Endometrium (tissue), 2 donors: ENCODE measurements around the gene BEND6.

Experiments used
- FAIRE-seq: peaks from 2 replicates; lab custom pipeline; 2012; peaks lifted over from hg19 to GRCh38; lab: Jason Lieb, UNC
- donor health status: control.
- donor health status: control.

Gene BEND6, protein sequence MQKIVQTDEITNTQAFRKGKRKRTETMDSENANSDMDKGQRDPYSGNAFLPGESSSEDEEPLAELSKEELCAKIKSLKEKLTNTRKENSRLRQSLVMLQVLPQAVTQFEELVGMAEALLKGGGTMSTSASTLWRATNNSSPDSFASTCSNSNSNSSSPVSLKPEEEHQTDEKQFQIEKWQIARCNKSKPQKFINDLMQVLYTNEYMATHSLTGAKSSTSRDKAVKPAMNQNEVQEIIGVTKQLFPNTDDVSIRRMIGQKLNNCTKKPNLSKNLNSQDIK

DNA sequence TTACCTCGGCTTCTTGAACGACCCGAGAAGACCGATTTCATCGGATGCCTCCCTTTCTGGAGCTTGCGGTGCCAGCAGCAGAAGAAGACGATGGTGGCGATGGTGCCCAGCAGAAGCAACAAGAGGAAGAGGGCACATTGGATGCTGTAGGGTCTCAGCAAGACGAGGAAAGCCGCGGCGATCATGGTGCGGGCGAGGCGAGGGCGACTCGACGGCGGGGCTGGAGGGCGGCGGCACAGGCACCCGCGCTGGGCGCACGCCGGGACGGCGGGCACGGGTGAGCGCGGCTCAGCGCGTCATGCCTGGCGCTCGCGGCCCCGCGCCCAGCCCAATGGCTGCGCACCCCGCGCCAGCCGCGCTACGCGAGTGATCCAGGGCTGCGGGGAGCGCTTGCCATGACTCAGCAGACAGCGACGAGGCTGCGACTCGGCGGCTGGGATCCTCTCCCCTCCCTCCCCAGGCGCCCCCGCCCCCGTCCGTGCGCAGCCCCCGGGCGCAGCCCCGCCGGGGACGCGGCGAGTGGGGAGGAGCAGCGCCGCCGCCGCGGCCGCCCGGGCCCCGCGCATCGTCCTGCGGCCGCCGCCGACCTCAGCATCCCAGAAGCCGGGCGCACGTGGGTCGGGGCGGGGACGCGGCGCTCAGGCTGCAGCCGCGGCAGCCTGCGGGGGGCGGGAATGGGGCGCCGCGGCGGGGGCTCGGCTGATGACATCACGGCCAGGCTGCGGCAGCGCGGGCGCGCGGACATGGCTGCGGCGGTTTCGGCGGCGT, at the start of gene BEND6:
BEND6 (plus strand) TSS at position 705 of the 768 bp plus-strand sequence. CDS start 26,704 bp downstream, outside the sequence.
- FAIRE-seq: no peak

DNA sequence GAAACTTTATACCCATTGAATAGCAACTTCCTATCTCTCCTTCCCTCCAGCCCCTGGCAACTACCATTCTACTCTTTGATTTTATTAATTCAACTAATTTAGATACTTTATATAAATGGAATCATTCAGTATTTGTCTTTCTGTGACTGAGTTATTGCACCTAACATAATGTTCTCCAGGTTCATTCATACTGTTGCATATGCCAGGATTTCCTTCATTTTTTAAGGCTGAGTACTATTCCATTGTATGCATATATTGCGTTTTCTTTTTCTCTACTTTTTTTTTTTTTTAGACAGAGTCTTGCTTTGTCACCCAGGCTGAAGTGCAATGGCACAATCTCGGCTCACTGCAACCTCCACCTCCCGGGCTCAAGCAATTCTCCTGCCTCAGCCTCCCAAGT, 49.5 kb upstream of the BEND6 start:
- no peak for FAIRE-seq

DNA sequence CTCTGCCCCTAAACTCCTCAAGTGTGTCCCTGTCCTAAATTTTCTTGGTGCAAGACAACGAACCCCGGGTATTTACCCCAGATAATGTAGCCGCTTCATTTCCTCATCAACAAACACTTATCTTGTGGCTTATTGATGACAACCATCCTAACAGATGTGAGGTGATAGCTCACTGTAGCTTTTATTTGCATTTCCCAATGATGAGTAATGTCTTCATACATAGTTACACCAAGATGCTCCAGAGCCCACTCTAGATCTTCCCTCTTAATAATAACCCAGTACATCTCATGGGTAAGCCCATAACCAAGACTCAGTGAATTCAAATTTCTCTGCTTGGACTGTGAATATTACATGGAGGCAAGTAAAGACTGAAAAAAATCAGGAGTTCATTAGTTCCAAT, 48.2 kb upstream of the BEND6 start:
- no peak for FAIRE-seq

DNA sequence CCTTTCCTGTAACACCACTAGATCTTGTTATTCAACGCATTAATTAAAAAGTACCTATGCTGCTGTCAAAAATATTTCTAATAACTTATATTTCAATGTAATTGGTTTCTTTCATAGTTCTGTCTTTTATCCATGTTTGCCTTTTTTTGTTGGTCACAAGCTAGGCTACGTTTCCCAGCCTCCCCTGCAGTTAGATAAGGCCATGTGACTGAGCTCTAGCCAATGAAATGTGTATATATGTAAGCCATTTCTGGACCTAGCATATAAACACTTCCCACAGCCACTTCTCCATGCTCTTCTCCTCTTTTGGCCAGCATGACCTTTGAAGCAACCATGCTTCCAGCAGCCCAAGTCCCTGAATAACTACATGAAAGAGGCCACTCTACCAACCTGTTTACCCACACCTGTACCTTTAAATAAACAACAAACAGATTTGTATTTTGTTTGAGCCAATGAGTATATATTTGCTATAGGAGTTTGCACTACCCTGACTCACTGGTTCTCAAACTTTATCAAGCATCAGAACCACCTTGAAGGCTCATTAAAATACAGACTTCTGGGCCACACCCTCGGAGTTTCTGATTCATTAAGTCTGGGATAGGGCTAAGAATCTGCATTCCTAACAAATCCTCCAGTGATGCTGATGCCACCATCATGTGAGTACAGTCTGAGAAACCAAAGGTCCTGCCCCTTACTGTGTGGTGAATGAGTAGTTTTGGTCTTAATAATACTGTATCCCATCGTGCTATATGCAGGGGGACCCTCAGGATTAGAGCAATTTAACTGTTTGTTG, 45.6 kb upstream of the BEND6 start:
- no peak for FAIRE-seq

DNA sequence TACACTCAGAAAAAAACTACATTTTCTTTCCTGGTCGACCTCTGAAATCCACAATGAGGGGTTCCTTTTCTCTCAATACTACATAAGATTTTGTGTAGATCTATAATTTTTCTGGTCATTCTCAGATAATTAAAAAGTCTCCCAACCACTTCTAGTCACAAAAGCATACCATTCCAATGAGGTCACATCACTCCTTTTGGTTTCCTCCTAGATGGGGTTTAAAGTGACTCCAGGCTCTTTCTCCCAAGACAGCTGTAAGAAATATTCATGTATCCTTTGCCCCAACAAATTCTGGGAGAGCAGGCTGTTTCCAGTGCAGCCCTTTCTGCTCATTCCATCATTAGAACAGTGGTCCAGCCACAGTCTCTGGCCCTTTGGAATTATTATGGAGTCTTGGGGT, 43.1 kb upstream of the BEND6 start:
- peak; percentile 18 for FAIRE-seq

DNA sequence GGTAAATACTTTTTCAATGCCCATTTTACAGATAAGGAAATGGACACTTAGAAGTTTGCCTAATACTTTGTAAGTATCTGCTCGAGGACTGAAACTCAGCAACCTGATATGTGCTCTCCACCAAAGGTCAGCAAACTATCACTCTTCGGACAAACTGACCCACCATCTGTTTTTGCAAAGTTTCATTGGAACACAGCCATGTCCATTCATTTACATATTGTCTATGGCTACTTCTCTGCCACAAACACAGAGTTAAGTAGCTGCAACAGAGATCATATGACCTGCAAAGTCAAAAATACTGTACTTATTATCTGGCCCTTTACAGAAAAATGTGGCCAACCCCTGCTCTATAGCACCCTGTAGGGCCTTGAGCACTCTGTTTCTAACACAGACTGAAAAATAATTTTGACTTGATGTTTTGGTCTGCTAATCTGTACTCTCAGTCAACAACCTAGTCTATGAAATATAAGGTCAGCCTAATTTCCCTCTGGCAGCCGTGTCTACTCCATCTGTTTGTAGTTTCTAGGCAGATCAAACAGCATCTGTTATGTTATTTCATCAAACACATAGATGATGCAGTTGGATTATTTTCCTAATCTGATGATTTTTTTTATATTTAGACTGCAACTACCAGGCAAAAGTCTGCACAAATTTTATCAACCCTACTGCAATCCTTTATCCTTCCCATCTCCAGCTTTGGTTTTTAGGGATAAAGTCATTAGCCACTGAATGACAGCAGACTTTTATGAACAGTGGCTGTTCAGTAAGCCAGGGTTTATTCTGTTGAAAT, 41.4 kb upstream of the BEND6 start:
- FAIRE-seq: no peak

DNA sequence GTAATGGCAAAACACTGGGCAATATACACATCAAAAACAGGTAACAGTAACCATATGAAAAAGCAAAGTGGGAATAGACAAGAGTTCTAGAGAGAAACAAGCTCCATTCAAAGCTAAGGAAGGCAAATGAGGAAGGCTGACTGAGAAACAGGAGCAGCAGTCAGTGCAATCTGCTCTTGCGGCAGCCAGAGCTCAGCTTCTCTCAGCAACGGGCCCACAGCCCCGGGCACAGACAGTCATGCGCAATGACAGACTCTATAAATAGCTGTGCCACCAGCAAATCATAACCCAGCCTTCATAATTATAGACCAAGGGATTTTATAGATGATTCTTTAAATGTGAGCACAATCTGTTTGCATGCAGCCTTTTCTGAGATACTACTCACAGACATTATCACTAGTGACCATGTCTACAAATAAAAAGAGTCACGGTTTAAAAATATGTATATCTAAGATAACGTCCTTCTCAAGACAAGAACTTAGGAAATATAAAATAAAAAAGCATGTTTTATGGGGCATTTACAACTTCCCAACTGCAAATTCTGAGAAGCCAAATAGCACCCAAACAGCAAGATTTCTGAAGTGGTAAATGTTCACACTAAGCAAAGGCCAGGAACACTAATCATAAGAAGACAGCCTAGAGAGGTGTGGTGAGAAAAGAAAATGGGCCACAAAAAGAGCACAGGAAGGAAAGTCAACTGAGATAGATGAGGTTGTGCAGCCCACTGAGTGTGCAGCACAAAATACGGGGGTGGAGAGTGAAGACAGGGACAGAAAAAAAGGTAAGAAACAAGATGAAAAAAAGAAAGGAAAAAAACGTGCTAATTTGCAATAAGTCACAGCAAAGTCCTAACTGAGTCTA, 39.9 kb upstream of the BEND6 start:
- FAIRE-seq: no peak

DNA sequence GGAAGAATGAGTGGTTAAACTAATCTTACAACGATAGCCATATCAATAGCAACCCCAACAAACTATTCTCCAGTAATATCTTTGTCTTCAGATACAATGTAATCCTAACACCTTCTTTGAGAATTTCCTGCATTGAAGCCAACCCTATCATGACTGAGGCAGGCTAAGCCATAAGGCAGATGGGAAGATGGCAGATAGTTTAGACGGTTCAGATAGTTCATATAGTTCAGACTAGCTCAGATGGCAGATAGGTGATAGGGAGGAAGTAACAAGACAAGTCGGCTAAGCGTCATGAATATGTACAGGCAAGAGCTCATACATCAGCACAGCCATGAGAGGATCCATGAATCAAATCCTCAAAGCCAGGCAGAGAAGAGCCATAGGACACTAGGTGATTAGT, 39.1 kb upstream of the BEND6 start:
- no peak for FAIRE-seq

DNA sequence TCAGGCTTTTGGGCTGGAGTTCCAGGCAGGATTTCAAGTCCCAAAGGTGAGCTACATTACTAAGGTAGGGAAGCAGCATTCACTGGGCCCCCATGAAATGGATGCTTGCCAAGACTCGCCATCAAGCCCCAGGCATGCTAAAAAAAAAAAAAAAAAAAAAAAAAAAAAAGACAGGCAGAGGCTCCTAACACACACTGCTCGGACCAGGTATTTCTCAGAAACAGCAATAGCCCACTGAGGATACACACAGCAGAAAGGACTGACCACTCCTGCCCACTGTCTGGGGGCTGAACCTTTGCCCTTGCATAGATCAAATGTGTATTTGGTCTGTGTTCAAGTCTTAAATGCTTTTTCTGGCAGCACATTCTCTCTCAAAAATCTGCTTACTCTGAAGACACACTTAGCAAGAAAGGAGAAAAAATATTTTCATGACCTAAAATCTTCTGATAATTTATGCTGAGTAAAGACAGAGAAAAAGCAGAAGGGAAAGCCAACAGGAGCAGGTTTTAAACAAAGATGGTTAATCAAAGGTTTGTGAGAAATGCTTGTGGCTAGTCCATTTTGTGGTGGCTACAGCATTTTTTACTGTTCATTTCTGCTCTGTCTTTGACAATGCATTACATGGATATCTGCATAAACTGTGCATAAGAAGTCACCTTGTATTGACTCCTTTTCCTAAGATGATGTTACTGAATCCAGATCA, 37.9 kb upstream of the BEND6 start:
- FAIRE-seq: no peak

DNA sequence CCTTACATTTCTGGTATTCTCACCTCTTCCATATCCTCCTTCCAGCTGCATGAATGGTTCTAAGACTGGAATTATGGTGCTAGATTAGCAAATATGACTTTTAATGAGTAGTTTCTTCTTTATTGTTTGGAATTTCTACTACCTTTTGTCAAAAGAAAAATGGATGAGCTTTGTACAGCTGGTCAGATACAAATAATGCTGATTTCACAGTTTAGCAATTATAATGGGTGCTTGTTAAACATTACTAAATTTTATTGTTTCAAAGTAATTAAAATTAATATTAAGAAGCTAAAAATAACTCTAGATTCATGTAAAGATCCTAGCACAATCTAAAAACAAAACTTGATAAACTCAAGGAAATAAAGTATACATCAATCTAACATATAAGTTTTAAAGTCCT, 32.3 kb upstream of the BEND6 start:
- FAIRE-seq: no peak

DNA sequence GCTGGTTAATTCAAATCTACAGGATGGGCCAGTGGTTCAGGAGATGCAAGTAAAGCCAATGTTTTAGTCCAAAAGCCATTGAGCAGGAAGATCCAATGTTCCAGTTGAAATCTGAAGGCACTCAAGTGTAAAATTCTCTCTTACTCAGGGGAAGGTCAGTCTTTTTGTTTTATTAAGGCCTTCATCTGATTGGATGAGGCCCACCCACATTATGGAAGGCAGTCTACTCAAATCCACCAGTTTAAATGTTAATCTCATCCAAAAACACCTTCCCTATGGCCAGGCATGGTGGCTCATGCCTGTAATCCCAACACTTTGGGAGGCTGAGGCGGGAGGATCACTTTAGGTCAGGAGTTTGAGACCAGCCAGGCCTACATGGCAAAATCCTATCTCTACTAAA, 31.3 kb upstream of the BEND6 start:
- FAIRE-seq: no peak

DNA sequence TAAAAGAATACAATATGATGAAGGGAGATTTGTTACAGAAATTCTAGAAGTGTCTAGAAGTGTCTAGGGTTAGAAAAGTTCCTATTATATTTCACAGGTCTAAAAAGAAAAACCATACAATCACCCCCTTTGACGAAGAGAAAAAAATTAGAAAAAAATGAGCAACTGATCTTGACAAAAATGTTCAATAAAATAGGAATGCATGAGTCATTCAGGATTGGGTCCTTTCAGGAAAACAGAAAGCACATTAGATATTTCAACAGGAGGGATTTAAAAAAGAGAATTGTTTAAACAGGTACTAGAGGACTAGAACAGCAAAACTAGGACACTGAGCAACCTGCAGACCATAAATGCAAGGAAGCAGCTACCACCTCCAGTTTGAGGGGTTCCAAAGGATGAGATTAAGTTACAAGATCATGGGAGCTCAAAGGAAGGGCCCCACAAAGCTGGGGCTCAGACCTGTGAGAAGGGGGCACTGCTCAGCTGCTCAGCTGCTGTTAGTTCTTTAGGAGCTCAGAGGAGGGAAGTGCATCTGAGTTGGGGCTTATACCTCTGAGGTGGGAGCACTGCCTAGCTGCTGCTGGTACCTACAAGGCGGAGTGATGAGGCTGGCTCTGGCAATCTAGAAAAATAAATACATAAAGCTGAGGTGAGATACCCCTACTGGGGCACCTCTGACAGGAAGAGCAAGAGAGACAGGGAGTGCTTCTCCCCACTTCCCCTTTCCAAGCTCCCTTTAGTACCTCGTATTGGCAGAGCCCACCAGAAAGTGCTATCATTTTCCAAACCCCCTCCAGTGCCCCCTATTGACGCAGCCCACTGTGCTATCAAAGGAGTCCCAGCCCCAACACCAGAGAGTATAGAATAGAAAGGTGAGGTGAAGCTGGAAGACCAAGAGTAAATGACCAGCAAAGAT, 27.1 kb upstream of the BEND6 start:
- FAIRE-seq: no peak

DNA sequence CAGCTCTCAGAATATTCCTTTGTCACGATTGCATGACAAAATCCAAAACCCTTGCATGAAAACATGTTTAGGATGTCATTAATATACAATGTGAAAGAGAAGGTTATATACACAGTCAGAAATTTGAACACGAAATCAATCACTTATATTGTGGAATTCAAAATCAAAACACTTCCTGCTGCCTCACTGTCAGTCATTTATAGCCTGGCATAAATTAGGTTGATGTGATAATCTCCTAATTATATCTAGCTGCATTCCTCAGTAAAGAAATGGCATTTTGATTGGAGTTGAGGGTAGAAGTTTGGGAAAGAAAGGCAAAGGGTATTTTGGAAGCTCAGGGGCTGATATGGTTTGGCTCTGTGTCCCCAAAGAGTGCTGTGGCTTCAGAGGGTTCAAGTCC, 24.1 kb upstream of the BEND6 start:
- FAIRE-seq: no peak

DNA sequence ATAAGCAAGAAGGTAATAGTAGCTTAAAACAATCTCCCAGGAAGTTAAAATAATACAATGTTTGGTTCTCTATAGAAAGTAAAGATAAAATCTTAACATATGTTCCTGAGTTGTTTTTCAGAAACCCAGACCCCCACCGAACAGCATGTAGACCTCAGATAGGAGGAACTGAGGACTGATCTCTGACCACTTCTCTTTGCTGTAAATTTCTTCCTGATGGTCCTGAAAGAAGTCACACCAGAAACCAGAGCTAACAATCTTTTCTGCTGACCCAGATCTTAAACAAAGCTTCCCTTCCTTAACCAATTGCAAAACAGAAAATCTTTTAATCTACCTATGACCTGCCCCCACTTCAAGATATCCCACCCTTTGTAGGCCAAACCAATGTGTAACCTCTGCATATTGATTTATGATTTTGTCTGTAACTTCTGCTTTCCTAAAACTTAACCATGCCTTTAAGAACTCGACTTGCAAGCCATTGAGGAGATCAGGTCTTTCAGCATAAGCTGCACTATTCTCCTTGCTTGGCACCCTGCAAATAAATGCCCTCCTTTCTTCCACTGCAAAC, 21.9 kb upstream of the BEND6 start:
- no peak for FAIRE-seq

DNA sequence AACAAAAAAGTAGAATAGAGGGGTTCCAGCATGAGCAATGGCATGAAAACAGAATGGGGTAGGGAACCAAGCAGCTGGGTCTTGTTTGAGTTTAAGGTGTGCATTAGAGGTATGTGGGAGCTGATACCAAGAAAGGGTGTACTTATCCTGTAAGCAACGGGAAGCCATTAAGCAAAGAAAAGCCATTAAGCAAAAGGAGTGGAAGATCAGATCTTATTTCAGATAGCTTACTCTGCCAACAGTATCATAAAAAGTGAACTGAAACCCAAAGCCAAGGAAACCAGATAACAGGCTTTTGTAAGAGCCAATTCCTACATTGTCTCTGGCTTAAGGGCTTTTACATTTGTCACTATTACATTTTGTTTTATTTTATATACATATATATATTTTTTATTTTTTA, 21.3 kb upstream of the BEND6 start:
- FAIRE-seq: no peak

DNA sequence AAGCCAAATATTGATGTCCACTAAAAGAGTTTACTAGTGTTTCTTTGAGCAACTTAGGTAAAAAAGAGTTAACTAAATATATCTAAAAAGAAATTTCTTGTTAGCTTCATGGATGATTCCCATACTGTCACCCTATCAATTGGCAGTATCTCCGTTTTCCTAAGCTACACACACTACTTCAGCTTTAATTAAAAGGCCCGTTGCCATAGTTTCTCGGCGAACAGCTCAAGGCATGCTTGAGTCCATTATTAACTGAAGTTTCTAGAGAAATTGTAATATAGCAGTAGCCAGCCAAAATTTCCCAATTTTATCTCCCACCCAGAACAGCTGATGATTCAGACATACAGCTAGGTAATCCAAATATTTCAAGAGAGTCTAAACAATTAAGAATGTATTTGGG, 20.0 kb upstream of the BEND6 start:
- FAIRE-seq: no peak

DNA sequence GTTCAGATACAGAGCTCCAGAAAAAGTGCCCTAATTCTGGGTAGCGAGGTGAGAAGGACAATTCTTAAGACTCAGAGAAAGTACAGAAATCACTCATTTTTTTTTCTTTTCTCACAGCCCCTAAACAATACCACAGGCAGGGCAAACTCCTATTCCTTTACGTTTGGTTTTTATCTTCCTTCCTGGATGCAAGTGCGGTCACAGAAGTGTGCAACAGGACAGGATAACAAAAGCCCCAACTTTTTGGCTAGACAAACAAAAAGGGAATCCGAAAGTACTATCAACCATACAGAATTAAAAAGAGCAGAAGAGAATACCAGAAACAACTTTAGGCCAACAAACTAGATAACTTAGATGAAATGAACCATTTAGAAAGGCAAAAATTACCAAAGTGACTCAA, 18.4 kb upstream of the BEND6 start:
- no peak for FAIRE-seq

DNA sequence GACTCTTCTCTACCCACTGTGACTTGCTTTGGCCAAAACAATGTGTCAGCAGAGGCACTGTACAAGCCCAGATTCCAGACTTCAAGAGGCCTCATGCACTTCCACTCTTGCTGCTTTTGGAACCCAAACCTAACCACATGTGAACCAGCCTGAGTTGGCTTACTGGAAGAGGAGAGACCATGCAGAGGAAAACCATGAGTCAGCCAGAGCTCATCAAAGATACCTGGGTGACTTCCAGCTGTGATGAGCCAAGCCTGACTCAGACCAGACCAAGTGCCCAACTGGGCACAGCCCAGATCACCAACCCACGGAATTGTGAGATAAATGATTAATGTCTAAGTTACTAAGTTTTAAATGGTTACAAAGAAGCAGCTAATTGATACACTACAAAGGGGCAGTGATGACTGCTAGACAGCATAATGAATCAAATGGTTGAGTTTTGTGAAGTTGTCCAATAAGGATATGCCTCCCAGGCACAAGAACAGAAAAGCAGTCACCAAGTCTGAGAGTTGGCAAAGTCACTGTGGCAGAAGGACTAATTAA, 16.2 kb upstream of the BEND6 start:
- no peak for FAIRE-seq

DNA sequence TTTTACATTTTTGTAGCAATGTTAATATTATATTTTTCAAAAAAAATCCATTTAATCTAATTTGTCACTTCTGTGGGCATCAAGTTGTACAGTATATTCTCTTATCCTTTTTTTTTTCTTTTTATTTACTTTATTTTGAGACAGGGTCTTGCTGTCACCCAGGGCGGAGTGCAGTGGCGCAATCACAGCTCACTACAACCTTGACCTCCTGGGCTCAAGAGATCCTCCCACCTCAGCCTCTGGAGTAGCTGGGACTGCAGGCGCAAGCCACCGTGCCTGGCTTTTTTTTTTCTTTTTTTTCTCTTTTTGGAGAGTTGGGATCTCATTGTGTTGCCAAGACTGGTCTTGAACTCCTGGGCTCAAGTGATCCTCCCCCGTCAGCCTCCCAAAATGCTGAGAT, 14.4 kb upstream of the BEND6 start:
- FAIRE-seq: no peak
